Thymus (tissue), 11 donors: Measurements from ENCODE around the gene ADI1. TPM values are rescaled to one million over a fixed set of nuclear protein-coding genes. Genes with fewer than 3 reads are reported as not detected.

Experiments
- DNase-seq, 9 donors: peaks; one replicate each; pipeline ENCODE4 v3.0.0-alpha.2; 2013; ENCODE audit warnings: low spot score in 9 of 9, low read depth in 6 of 9, missing footprints in 1 of 9
- H3K27ac ChIP-seq, 2 donors: one replicate each; pipeline ENCODE4 v1.5.1; 2013; ENCODE audit warnings: control low read depth in 1 of 2, low read depth in 1 of 2, low read length in 1 of 2, mild to moderate bottlenecking in 1 of 2, moderate library complexity in 1 of 2
- H3K27me3 ChIP-seq, 2 donors: one replicate each; pipeline ENCODE4 v1.5.1; 2013; ENCODE audit warnings: low read length in 1 of 2; ENCODE audit not compliant: control insufficient read depth in 2 of 2, insufficient read depth in 1 of 2
- H3K36me3 ChIP-seq, 2 donors: one replicate each; pipeline ENCODE4 v1.5.1; 2013; ENCODE audit warnings: low read length in 1 of 2, mild to moderate bottlenecking in 1 of 2, moderate library complexity in 1 of 2; ENCODE audit not compliant: control insufficient read depth in 2 of 2, insufficient read depth in 2 of 2
- H3K4me1 ChIP-seq, 2 donors: one replicate each; pipeline ENCODE4 v1.5.1; 2013; ENCODE audit warnings: low read length in 2 of 2; ENCODE audit not compliant: control insufficient read depth in 2 of 2, insufficient read depth in 2 of 2
- H3K4me3 ChIP-seq, 2 donors: one replicate each; pipeline ENCODE4 v1.5.1; 2013; ENCODE audit warnings: low read length in 2 of 2, control low read depth in 1 of 2, mild to moderate bottlenecking in 1 of 2
- H3K9me3 ChIP-seq, 2 donors: one replicate each; pipeline ENCODE4 v1.5.1; 2013; ENCODE audit warnings: low read length in 1 of 2, mild to moderate bottlenecking in 1 of 2; ENCODE audit not compliant: control insufficient read depth in 2 of 2, insufficient read depth in 1 of 2
- WGBS: extraction: QIAGEN DNeasy Blood & Tissue Kit; methylation state at CpG from one replicate; pipeline ENCODE4 v1.1.7; 2013; 5-methylcytosine and 5-hydroxymethylcytosine counted together
- polyA plus RNA-seq: library from polyadenylated mRNA; stranded (reverse); fragments of 200-250 nt; gene quantifications from one replicate; pipeline ENCODE4 v1.2.3, GENCODE V29; 2013
- total RNA-seq: library from RNA; stranded (reverse); fragments of 120-200 nt; gene quantifications from one replicate; pipeline ENCODE4 v1.2.4, GENCODE V29; 2013
- donor health status: healthy.

ADI1 gene
- total and polyA plus RNA-seq, 2 donors: 28.1 to 50.0 TPM

DNA sequence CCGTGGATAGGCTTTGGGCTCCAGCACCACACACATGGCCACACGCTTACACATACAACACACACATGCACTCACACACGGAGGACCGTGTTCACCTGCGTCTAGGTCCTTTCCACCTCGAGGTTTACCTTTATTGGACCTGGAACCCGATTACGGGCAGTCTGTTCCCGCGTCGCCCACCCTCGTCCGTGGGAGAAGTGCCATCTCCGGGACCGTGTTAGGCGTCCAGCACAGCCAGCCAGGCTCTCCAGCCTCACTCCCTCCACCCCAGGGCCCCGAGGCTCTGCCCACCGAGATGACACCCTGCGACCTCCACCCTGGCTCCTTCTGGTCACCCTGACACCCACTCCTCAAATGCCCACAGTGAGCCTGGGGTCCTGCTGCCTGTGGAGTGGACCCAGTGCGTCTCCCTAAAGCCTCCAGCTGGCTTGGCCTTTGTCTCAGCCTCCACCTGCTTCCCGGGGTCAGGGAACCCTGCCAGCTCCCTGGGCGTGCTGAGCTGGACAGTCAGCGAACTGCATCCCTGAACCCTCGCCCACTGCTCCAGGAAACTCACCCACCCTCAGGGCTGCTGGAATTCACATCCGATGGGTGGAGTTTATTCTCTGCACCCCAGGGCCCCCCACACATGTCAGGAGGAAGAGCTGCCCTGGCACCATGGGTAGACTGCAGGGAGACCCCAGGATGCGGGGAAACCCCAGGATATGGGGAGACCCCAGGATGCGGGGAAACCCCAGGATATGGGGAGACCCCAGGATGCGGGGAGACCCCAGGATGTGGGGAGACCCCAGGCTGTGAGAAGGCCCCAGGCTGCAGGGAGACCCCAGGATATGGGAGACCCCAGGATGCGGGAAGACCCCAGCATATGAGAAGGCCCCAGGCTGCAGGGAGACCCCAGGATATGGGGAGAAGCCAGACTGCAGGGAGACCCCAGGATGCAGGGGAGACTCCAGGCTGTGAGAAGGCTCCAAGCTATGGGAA lies 33.0 kb downstream of the ADI1 start:
- H3K36me3 ChIP-seq: peaks cover 6 to 13% of the 10 kb centered on the region in 2 donors
- H3K9me3 ChIP-seq: peaks cover 1 to 16% of the 10 kb centered on the region in 2 donors
- WGBS: 95% methylated on average over 29 of the region's 29 CpGs
- no peak for DNase-seq
- H3K27ac ChIP-seq: no peak overlapping the region
- H3K4me3 ChIP-seq: no peak overlapping the region
- no peaks in the 10 kb centered on the region for H3K4me1 ChIP-seq
- H3K27me3 ChIP-seq: no peaks in the 10 kb centered on the region

DNA sequence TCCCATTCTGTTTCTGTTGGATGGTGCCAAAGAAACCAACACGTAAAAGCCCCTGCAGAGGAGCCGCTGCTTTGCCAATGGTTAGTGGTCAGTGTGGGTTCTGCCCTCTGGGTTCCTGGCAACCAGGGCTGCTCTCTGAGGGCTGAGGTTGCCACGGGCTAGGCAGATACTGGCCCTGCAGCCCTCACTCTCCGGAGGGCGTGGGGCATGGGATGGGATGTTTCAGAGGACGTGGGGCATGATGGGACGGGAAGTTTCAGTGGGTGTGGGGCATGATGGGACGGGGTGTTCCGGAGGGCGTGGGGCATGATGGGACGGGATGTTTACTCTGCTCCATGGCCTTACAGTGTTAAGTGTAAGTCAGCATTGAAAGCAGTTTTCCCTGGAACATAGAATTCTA lies 34.2 kb downstream of the ADI1 start:
- WGBS: 94% methylated on average over 11 of the region's 11 CpGs
- peaks cover 1 to 16% of the 10 kb centered on the region in 2 donors for H3K9me3 ChIP-seq
- no peak for DNase-seq

DNA sequence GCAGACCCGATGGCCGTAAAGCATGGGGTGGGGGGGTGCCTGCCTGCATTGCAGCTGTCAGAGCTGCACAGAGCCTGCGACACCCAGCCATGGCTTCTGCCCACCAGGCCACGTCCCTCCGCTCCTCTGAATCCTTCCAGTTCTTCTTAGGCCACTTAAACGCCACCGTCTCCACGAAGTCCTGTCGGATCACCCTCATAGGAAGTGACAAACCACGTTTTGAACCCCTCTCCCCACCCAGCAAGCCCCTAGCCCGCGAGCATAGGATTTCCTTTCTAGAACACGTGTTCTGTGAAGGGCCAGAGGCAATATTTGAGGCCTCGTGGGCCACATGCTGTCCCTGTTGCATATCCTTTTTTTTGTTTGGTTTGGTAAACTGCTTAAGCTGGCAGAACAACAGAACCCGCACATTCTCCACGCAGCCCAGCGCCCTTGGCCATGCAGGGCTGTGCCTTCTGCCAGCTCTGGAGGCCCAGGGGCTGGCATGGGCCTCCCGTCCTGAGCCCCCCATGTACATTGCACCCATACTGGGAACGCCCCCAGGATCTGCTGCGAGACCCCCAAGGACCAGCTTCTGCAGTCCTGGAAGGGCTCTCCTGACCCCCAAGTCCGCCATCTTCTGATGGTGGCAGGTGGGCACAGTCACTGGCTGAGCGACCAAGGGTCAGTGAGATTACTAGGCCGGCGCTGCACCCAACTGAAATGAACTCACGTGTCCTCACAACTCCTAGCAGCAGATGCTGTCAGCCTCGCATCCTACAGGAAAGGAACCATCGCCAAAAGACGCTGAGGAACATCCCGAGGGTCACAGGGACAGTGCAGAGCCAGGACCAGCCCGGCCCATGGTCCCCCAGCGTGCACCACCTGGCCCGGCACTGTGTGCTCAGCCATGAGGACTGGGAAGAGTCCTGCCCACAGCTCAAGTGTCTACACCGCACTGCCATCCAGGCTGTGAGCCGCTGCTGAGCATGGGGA lies 35.1 kb downstream of the ADI1 start:
- H3K4me3 ChIP-seq: no peak overlapping the region
- H3K36me3 ChIP-seq: peaks cover 15 to 20% of the 10 kb centered on the region in 2 donors

More for the DNA sequence above, 34.2 kb downstream of the ADI1 start:
- no peak overlapping the region for H3K4me3 ChIP-seq
- no peaks in the 10 kb centered on the region for H3K27me3 ChIP-seq
- H3K36me3 ChIP-seq: peaks cover 9 to 13% of the 10 kb centered on the region in 2 donors
- H3K27ac ChIP-seq: no peak overlapping the region
- peaks cover 2 to 5% of the 10 kb centered on the region in 2 donors for H3K4me1 ChIP-seq

DNA sequence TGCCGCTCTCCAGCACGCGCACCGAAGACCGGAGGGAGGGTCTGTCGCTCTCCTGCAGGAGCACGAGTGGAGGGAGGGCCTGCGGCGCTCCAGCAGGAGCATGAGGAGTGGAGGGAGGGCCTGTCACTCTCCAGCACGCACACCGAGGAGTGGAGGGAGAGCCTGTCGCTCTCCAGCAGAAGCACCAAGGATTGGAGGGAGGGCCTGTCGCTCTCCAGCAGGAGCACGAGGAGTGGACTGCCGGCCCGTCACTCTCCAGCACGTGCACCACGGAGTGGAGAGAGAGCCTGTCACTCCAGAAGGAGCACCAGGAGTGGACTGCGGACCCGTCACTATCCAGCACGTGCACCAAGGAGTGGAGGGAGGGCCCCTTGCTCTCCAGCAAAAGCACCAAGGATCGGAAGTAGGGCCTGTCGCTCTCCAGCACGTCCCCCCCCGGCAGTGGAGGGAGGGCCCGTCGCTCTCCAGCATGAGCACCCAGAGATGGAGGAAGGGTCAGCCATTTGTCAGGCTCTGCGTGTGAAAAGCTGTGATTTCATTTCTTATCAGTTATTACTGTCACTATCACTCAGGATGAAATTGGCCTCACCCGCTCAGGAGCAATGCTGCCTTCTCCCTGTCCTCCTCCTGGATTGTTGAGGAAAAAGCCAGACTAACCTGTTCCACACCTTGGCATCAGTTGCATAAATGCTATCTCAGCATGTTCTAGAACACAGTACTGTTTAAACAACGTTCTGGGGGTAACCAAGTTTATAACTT lies 35.9 kb downstream of the ADI1 start:
- no peak overlapping the region for H3K4me3 ChIP-seq
- peaks cover 23 to 27% of the 10 kb centered on the region in 2 donors for H3K36me3 ChIP-seq
- H3K9me3 ChIP-seq: peaks cover 1 to 16% of the 10 kb centered on the region in 2 donors

More for the DNA sequence above, 35.1 kb downstream of the ADI1 start:
- Histone ChIP-seq H3K27ac (no peak overlapping the region), H3K9me3 (peaks cover 1 to 16% of the 10 kb centered on the region in 2 donors), H3K4me1 (peaks cover 2 to 5% of the 10 kb centered on the region in 2 donors), H3K27me3 (no peaks in the 10 kb centered on the region)
- DNase-seq: no peak
- WGBS: 96% methylated on average over 34 of the region's 34 CpGs

DNA sequence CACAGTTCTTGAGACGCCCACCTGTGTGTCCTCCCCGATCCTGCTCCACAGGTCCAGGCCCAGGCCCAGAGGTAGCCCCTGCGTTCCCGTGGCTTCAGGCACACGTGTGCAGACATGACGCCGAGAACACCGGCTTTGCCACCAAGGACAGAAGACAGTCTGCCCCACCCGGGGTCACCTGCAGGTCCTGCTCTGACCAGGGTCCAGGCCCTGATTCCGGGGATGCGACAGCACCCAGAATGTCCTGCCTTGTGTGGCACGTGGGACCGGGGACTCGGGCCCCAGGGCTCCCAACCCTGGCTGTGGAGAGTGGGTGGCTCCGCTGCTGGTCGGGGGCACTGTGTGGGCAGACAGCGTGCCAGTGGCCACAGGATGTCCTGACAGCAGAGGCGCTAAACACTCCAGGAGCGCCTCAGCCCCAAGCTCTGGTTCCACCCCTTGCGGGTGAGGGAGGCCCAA lies 36.9 kb downstream of the ADI1 start:
- no peak for DNase-seq
- no peak overlapping the region for H3K27ac ChIP-seq
- peaks cover 2 to 5% of the 10 kb centered on the region in 2 donors for H3K4me1 ChIP-seq
- peaks cover 27 to 29% of the 10 kb centered on the region in 2 donors for H3K36me3 ChIP-seq
- no peak overlapping the region for H3K4me3 ChIP-seq
- no peaks in the 10 kb centered on the region for H3K27me3 ChIP-seq
- 94% methylated on average over 20 of the region's 20 CpGs for WGBS
- peaks cover 1 to 16% of the 10 kb centered on the region in 2 donors for H3K9me3 ChIP-seq

More for the DNA sequence above, 35.9 kb downstream of the ADI1 start:
- no peak overlapping the region for H3K27ac ChIP-seq
- DNase-seq: peak in 2 of 9 donors; percentile 27 to 41
- 79% methylated on average over 30 of the region's 30 CpGs for WGBS
- H3K4me1 ChIP-seq: peaks cover 2 to 5% of the 10 kb centered on the region in 2 donors
- no peaks in the 10 kb centered on the region for H3K27me3 ChIP-seq

DNA sequence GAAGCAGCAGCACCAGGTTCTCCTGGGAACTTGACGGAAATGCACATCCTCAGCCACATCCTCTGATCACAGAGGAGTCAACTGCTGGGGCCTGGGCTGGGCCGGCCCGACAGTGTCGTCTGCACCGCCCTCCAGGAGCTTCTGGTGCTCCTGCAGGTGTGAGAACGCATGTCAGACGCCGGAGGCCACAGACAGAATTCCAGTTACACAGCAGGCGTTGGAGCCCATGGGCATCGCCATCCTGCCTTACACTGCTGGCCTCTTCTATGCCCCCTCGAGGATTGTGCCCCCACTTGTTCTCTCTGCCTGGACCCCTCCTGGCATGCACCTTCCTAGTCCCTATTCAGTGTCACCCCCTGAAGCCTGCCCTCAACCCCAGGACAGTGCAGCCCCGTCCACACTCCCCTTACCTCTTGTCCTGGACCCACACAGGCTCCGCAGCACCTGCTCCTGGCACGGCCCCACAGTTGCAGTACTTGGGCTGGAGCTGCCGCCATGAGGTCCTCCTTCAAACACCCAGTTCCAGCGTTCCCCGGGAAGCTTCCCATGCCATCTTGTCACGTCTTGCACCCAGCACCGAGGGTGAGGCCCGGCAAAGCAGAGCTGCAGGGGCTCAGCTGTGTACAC lies 37.5 kb downstream of the ADI1 start:
- DNase-seq: no peak
- no peaks in the 10 kb centered on the region for H3K27me3 ChIP-seq
- H3K4me1 ChIP-seq: peaks cover 2 to 5% of the 10 kb centered on the region in 2 donors
- H3K36me3 ChIP-seq: peaks cover 27 to 29% of the 10 kb centered on the region in 2 donors
- H3K27ac ChIP-seq: no peak overlapping the region
- H3K4me3 ChIP-seq: no peak overlapping the region
- WGBS: 97% methylated on average over 20 of the region's 20 CpGs
- H3K9me3 ChIP-seq: peaks cover 1 to 10% of the 10 kb centered on the region in 2 donors

DNA sequence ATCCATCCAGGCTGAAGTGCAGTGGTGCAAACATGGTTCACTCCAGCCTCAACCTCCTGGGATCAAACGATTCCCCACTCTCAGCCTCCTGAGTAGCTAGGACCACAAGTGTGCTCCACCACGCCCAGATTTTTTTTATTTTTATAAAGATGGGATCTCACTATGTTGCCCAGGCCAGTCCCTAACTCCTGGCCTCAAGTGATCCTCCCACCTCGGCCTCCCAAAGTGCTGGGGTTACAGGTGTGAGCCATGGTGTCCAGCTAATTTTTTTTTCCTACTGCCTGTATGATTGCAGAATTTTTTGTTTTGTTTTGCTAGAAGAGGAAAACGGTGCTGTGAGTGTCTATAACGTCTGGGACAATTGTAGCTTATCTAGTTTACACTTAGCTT lies 38.3 kb downstream of the ADI1 start:
- peaks cover 30 to 32% of the 10 kb centered on the region in 2 donors for H3K36me3 ChIP-seq
- H3K4me1 ChIP-seq: peaks cover 2 to 5% of the 10 kb centered on the region in 2 donors
- DNase-seq: no peak
- no peak overlapping the region for H3K27ac ChIP-seq
- no peaks in the 10 kb centered on the region for H3K27me3 ChIP-seq
- H3K4me3 ChIP-seq: no peak overlapping the region
- WGBS: 96% methylated on average over 5 of the region's 5 CpGs
- H3K9me3 ChIP-seq: peaks cover 0 to 4% of the 10 kb centered on the region in 2 donors
